Activated B cell treated with CpG ODN at 0.5 μM for 24 hours (primary cell): ENCODE data around the gene NUDT1. TPM values are rescaled to one million over a fixed set of nuclear protein-coding genes. Genes with fewer than 3 reads are reported as not detected.

ENCODE experiments used
- ATAC-seq: fragments of 200-7000 bp; cut with Tn5 transposase; one replicate; pipeline ENCODE4 v1.10.0; 2021; ENCODE audit warnings: low read depth, mild to moderate bottlenecking, moderate library complexity
- CTCF ChIA-PET: fragments of 350-600 bp; sonication (Branson Sonifier 250); formaldehyde crosslinking; loops from one replicate; lab custom pipeline; 2021; ENCODE audit warnings: antibody characterized with exemption; lab: Charles Lee
- POLR2A ChIA-PET: fragments of 350-600 bp; sonication (Branson Sonifier 250); formaldehyde crosslinking; loops from one replicate; lab custom pipeline; 2021; ENCODE audit warnings: antibody characterized with exemption; lab: Charles Lee
- DNase-seq: peaks from one replicate; pipeline ENCODE4 v3.0.0; 2022
- H3K27ac Mint-ChIP-seq: one replicate; pipeline ENCODE4 v1.8.0; 2020; ENCODE audit warnings: mixed read lengths
- H3K27me3 Mint-ChIP-seq: one replicate; pipeline ENCODE4 v1.8.0; 2021; ENCODE audit warnings: mixed read lengths
- H3K36me3 Mint-ChIP-seq: one replicate; pipeline ENCODE4 v1.8.0; 2021; ENCODE audit warnings: low read depth, mixed read lengths
- H3K4me1 Mint-ChIP-seq: one replicate; pipeline ENCODE4 v1.8.0; 2021; ENCODE audit warnings: mixed read lengths
- H3K4me3 Mint-ChIP-seq: one replicate; pipeline ENCODE4 v1.8.0; 2020; ENCODE audit warnings: mild to moderate bottlenecking, mixed read lengths
- H3K9me3 Mint-ChIP-seq: one replicate; pipeline ENCODE4 v1.8.0; 2020; ENCODE audit warnings: mixed read lengths
- intact Hi-C: fragments of 100-400 bp; cut with micrococcal nuclease; formaldehyde crosslinking; loops from one replicate; pipeline ENCODE4 v1.15.1; 2024
- total RNA-seq: library from RNA; stranded (reverse); gene quantifications from 2 replicates; pipeline ENCODE4 v1.2.3, GENCODE V29; 2022
- TF ChIP-seq, protein P1 (sequence below): fragments of 200-600 bp; IDR thresholded peaks from one replicate; pipeline ENCODE4 v1.8.0; 2022; ENCODE audit warnings: antibody characterized with exemption, mild to moderate bottlenecking

The NUDT1 gene
- total RNA-seq, 1 donor from 2014 or later, result 38.0 TPM

DNA sequence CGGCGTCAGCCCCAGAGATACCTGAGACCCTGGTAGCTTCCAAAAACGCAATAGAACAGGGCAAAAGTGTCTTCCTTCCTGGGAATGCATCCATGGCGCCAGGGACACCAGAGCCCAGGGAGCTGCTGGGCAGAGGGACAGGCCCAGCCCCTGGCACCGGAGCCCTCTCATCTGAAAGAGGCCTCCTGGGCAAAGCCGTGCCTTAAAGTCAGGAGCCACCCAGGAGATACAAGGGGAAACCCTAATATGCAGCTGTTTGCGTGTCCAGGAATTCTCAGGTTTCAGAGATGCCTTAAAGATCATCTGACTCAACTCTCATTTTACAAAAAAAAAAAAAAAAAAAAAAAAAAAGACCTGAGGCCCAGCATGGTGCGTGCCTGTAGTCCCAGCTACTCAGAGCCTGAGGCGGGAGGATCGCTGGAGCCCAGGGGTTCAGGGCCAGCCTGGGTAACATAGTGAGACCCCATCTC lies 28.0 kb downstream of the NUDT1 start:
- TF ChIP-seq, protein P1, sequence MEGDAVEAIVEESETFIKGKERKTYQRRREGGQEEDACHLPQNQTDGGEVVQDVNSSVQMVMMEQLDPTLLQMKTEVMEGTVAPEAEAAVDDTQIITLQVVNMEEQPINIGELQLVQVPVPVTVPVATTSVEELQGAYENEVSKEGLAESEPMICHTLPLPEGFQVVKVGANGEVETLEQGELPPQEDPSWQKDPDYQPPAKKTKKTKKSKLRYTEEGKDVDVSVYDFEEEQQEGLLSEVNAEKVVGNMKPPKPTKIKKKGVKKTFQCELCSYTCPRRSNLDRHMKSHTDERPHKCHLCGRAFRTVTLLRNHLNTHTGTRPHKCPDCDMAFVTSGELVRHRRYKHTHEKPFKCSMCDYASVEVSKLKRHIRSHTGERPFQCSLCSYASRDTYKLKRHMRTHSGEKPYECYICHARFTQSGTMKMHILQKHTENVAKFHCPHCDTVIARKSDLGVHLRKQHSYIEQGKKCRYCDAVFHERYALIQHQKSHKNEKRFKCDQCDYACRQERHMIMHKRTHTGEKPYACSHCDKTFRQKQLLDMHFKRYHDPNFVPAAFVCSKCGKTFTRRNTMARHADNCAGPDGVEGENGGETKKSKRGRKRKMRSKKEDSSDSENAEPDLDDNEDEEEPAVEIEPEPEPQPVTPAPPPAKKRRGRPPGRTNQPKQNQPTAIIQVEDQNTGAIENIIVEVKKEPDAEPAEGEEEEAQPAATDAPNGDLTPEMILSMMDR, result no peak
- Mint-ChIP-seq H3K36me3 (peaks cover 65% of the 10 kb centered on the region), H3K27me3 (no peaks in the 10 kb centered on the region), H3K27ac (no peak overlapping the region), H3K4me3 (no peak overlapping the region), H3K4me1 (no peaks in the 10 kb centered on the region), H3K9me3 (no peaks in the 10 kb centered on the region)
- ATAC-seq (no peak), DNase-seq (no peak)
- POLR2A ChIA-PET, result interaction anchor here (0.6 kb wide), 1 partner anchor 687 kb away, joined by 5 read pairs; no protein-coding TSS in a partner anchor
- CTCF ChIA-PET, result no interaction called here
- intact Hi-C loops, result no loop called here

DNA sequence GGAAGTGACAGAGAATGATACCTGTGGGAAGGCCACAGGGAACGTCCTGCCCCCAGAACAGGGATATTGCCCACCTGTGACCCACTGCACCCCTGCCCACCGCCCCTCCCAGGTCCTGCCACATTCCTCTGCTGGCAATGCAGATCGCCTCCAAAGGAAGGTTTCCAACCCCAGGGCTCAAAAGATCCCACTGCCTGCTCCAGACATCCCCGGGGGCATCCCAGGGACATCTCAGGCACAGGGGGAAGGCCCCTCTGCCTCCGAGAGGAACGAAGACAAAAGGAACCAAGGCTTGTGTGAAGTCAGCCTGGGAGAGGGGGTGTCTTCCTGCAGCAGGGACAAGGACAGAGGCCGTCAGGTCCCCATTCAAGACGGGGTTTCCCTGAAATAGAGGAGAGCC lies 28.5 kb downstream of the NUDT1 start:
- TF ChIP-seq, protein P1, result no peak
- Mint-ChIP-seq H3K27me3 (no peaks in the 10 kb centered on the region), H3K9me3 (no peaks in the 10 kb centered on the region), H3K36me3 (peaks cover 67% of the 10 kb centered on the region), H3K4me3 (no peak overlapping the region), H3K27ac (no peak overlapping the region), H3K4me1 (no peaks in the 10 kb centered on the region)
- intact Hi-C loops, result no loop called here
- DNase-seq (no peak), ATAC-seq (no peak)
- POLR2A ChIA-PET, result no interaction called here
- CTCF ChIA-PET, result no interaction called here

DNA sequence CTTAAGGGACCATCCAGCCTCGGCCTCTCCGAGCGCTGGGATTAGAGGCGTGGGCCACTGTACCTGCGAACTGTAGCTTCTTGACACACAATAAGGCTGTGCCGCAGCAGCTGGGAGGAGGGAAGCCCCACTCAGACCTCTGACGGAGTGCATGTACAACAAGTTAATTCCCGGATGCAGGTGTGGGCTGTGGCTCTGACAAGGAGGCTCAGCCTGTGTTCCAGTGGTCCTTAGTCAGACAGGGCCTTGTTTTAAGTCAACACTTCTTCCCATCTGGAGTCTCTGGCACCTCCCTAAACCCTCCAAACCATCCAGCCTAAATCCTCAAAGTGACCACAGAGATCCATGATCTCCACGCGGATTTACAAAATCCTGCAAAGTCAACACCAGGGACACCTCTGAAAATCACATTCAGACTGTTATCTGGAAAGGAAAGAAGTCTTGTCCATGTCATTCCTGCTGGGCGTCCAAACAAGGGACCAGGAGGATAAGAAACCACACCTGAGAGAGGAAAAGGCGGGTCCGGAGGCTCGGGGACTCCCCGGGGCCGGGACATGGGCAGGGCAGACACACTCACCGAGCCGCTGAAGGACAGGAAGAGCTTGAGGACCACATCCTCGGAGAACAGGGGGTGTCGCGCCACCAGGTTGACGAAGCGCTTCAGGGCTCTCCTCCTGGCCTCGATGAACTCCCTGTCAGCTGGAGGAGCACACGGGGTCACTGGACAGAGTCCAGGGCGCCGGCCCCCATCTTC lies 29.4 kb downstream of the NUDT1 start:
- H3K4me1 Mint-ChIP-seq, result no peaks in the 10 kb centered on the region
- peaks cover 61% of the 10 kb centered on the region for H3K36me3 Mint-ChIP-seq
- H3K27ac Mint-ChIP-seq, result no peak overlapping the region
- ChIA-PET POLR2A (no interaction called here), CTCF (no interaction called here)
- TF ChIP-seq, protein P1, result no peak
- no peaks in the 10 kb centered on the region for H3K27me3 Mint-ChIP-seq
- DNase-seq (no peak), ATAC-seq (no peak)
- H3K9me3 Mint-ChIP-seq, result no peaks in the 10 kb centered on the region
- intact Hi-C loops, result no loop called here
- no peak overlapping the region for H3K4me3 Mint-ChIP-seq

DNA sequence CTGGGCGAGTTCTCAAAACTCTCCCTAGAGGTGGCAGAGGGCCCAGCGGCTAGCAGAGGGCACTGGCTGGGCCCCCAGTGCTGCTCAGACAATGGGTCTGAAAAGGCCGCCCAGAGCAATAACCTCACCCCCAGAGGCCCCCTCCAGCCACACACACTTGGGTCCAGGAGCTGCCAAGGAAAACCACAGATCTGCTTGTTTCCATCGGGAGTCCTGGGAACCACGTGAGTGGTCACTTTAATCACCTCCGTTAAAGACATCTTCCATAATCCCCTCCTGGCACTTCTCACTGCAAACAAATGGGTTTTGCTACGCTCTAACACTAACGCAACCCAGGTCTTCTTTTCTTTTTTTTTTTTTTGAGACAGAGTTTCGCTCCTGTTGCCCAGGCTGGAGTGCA lies 30.0 kb downstream of the NUDT1 start:
- Mint-ChIP-seq H3K27me3 (no peaks in the 10 kb centered on the region), H3K36me3 (peaks cover 60% of the 10 kb centered on the region), H3K9me3 (no peaks in the 10 kb centered on the region), H3K27ac (no peak overlapping the region), H3K4me3 (no peak overlapping the region), H3K4me1 (peaks cover under 1% of the 10 kb centered on the region)
- TF ChIP-seq, protein P1, result no peak
- intact Hi-C loops, result no loop called here
- ATAC-seq (no peak), DNase-seq (no peak)
- POLR2A ChIA-PET, result no interaction called here
- CTCF ChIA-PET, result no interaction called here

DNA sequence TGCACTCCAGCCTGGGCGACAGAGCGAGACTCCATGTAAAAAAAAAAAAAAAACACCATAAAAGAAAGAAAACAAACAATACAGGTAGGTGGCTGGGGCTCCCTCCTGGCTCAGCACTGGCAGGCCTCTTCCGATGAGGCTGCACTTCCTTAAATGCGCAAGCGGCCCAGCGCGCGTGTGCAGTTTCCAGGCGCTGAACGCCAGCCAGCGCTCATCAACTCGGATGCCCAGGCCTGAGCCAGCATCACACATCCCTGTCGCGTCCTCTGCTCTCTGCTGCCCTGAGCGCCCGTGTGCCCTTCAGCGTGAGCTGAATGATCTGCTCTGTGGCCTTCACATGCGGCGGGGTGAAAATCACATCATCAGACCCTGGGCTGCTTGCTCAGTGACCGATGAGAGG lies 31.8 kb downstream of the NUDT1 start:
- intact Hi-C loops, result no loop called here
- H3K4me1 Mint-ChIP-seq, result peaks cover 3% of the 10 kb centered on the region
- no peaks in the 10 kb centered on the region for H3K27me3 Mint-ChIP-seq
- TF ChIP-seq, protein P1, result no peak
- no peaks in the 10 kb centered on the region for H3K9me3 Mint-ChIP-seq
- ATAC-seq (no peak), DNase-seq (no peak)
- no peak overlapping the region for H3K4me3 Mint-ChIP-seq
- no peak overlapping the region for H3K27ac Mint-ChIP-seq
- ChIA-PET CTCF (no interaction called here), POLR2A (interaction anchor here (0.8 kb wide), 1 partner anchor 40 kb away, joined by 4 read pairs; no protein-coding TSS in a partner anchor)
- H3K36me3 Mint-ChIP-seq, result peaks cover 70% of the 10 kb centered on the region
